Stimulated activated naive CD4-positive, alpha-beta T cell treated with Interleukin-2 at 50 U/mL for 16 hours (primary cell): Measurements from ENCODE around the gene TSHR.
"Not testable (repeated sequence)": the region's sequence is repeated elsewhere in the genome, so short reads cannot be mapped to it uniquely, and the experiment has no call there.

Source experiments
- DNase-seq: peaks from one replicate; lab custom pipeline; 2025; lab: John Stamatoyannopoulos, UW

The TSHR gene

GRCh38 chr14:81068176-81068782 is 112.9 kb downstream of the TSHR start:
- DNase-seq: no peak

GRCh38 chr14:81070511-81070910 is 115.1 kb downstream of the TSHR start:
- no peak for DNase-seq

GRCh38 chr14:81085596-81085995 is 130.2 kb downstream of the TSHR start:
- no peak for DNase-seq

- DNase-seq: no peak
Observed at GRCh38 chr14:81087230-81087629, 131.8 kb downstream of the TSHR start.

GRCh38 chr14:81091139-81091538 is 135.7 kb downstream of the TSHR start:
- DNase-seq: no peak

- DNase-seq: no peak
Observed at GRCh38 chr14:81091660-81092059, 136.2 kb downstream of the TSHR start.

GRCh38 chr14:81093651-81094050 is 138.2 kb downstream of the TSHR start:
- DNase-seq: no peak

- DNase-seq: no peak
Observed at GRCh38 chr14:81095539-81095938, 140.1 kb downstream of the TSHR start.

GRCh38 chr14:81096656-81097055 is 141.2 kb downstream of the TSHR start:
- no peak for DNase-seq

- DNase-seq: no peak
Observed at GRCh38 chr14:81102217-81102616, 146.8 kb downstream of the TSHR start.

GRCh38 chr14:81103443-81103842 is 148.0 kb downstream of the TSHR start:
- no peak for DNase-seq

GRCh38 chr14:81105378-81105777 is 150.0 kb downstream of the TSHR start:
- DNase-seq: no peak

- no peak for DNase-seq
Observed at GRCh38 chr14:81105961-81106360, 150.5 kb downstream of the TSHR start.

GRCh38 chr14:81110186-81110585 is 154.8 kb downstream of the TSHR start:
- no peak for DNase-seq

- DNase-seq: no peak
Observed at GRCh38 chr14:81113176-81113575, 157.8 kb downstream of the TSHR start.

- not testable (repeated sequence) for DNase-seq
Observed at GRCh38 chr14:81113945-81114820, 158.8 kb downstream of the TSHR start.

- no peak for DNase-seq
Observed at GRCh38 chr14:81120501-81120900, 165.1 kb downstream of the TSHR start.

GRCh38 chr14:81122326-81122725 is 166.9 kb downstream of the TSHR start:
- DNase-seq: no peak

GRCh38 chr14:81123811-81124210 is 168.4 kb downstream of the TSHR start:
- no peak for DNase-seq

GRCh38 chr14:81125536-81125935 is 170.1 kb downstream of the TSHR start:
- no peak for DNase-seq

GRCh38 chr14:81127785-81128184 is 172.4 kb downstream of the TSHR start:
- DNase-seq: no peak

- no peak for DNase-seq
Observed at GRCh38 chr14:81129242-81129641, 173.8 kb downstream of the TSHR start.

GRCh38 chr14:81132468-81132867 is 177.0 kb downstream of the TSHR start:
- no peak for DNase-seq

GRCh38 chr14:81133400-81133799 is 178.0 kb downstream of the TSHR start:
- no peak for DNase-seq
